NCI-H2029 (cell line): ENCODE results near the gene CCDC188.

ENCODE experiments used
- DNase-seq: peaks from one replicate; lab custom pipeline; 2025; lab: John Stamatoyannopoulos, UW

The CCDC188 gene

GRCh38 chr22:20132686-20133246 is 18.1 kb downstream of the CCDC188 start:
- DNase-seq = no peak

GRCh38 chr22:20131859-20132685 is 18.8 kb downstream of the CCDC188 start:
- no peak for DNase-seq

- no peak for DNase-seq
Observed at GRCh38 chr22:20131597-20131858, 19.3 kb downstream of the CCDC188 start, which contains the start of gene ZDHHC8. ZDHHC8 (plus strand) TSS chr22:20131804; CDS start chr22:20131948, 144 bp downstream.

- DNase-seq = no peak
Observed at GRCh38 chr22:20130731-20131596, 19.9 kb downstream of the CCDC188 start.

- DNase-seq = peak; percentile 10
Observed at GRCh38 chr22:20130319-20130718, 20.5 kb downstream of the CCDC188 start.

- no peak for DNase-seq
Observed at GRCh38 chr22:20129747-20130014, 21.2 kb downstream of the CCDC188 start.

GRCh38 chr22:20128902-20129746 is 21.7 kb downstream of the CCDC188 start:
- no peak for DNase-seq

GRCh38 chr22:20128619-20128901 is 22.3 kb downstream of the CCDC188 start:
- no peak for DNase-seq

- no peak for DNase-seq
Observed at GRCh38 chr22:20127869-20128618, 22.8 kb downstream of the CCDC188 start.

- no peak for DNase-seq
Observed at GRCh38 chr22:20127318-20127868, 23.5 kb downstream of the CCDC188 start.

- DNase-seq = no peak
Observed at GRCh38 chr22:20126284-20127029, 24.4 kb downstream of the CCDC188 start.

- DNase-seq = no peak
Observed at GRCh38 chr22:20125201-20126174, 25.4 kb downstream of the CCDC188 start.

GRCh38 chr22:20124083-20124787 is 26.6 kb downstream of the CCDC188 start:
- DNase-seq = no peak

- DNase-seq = no peak
Observed at GRCh38 chr22:20123366-20124082, 27.3 kb downstream of the CCDC188 start.

GRCh38 chr22:20121856-20122415 is 28.9 kb downstream of the CCDC188 start:
- DNase-seq = no peak

GRCh38 chr22:20118300-20119020 is 32.4 kb downstream of the CCDC188 start:
- DNase-seq = no peak

- DNase-seq = no peak
Observed at GRCh38 chr22:20117633-20118299, 33.1 kb downstream of the CCDC188 start.
